DND-41 (cell line): ENCODE measurements around the gene PIK3CB.

ENCODE experiments used
- CTCF ChIP-seq: IDR thresholded peaks from 2 replicates; pipeline ENCODE4 v1.5.1; 2012; ENCODE audit warnings: borderline replicate concordance, low read length, moderate library complexity, mild to moderate bottlenecking; ENCODE audit not compliant: poor library complexity, severe bottlenecking; ENCODE audit errors: extremely low read depth
- EZH2 ChIP-seq: IDR thresholded peaks from 3 replicates; pipeline ENCODE4 v1.6.1; 2012; ENCODE audit warnings: borderline replicate concordance, low read depth, mild to moderate bottlenecking, moderate library complexity, low read length, inconsistent platforms; ENCODE audit not compliant: severe bottlenecking

GRCh38 chr3:138845771-138846173 is 11.0 kb upstream of the PIK3CB start:
- TF ChIP-seq CTCF (no peak), EZH2 (no peak)
